ENCODE data around the gene OPTN. TPM values are rescaled to one million over a fixed set of nuclear protein-coding genes. Genes with fewer than 3 reads are reported as not detected.

OPTN gene
- total RNA-seq, 4 donors from 2014 or later, result 295 to 592 (median 527) TPM

DNA sequence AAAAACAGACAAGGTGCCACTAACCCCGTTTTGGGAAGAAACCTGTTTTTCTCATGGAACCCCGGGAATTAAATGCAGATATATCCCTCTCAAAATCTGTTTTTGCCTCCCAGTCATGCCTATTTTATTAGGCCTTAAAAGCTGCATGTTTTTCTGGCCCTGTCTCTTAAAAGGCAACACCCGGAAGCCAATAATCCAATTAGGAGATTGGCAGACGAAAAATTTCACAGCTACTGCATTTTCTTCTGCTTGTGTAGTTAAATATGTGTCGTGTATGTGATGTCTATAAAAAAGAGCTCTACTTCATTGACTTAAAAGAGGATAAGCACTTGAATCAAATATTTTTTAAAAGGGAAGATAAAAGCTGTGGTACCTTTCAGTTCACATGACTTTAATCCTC lies 31.9 kb upstream of the OPTN start:
- no peak for TF ChIP-seq CTCF (IDR thresholded peaks at IDR 0.05 in 4 of 5, conservative IDR thresholded peaks at IDR 0.05 in 1 of 5)
- TF ChIP-seq POLR2A (IDR thresholded peaks at IDR 0.05), result no peak
- no peaks in the 10 kb centered on the region for H3K27me3 ChIP-seq
- in situ Hi-C loops (cut with MboI; ENCODE audit: low sequenced_read_pairs in 4 of 4), result loop anchor here in 1 of 4 donors (25.0 kb wide), 1 partner anchor 806 kb away; no protein-coding TSS in a partner anchor
- H3K36me3 ChIP-seq, result no peaks in the 10 kb centered on the region
- H3K4me1 ChIP-seq, result no peaks in the 10 kb centered on the region
- H3K27ac ChIP-seq, result no peak overlapping the region
- no peak overlapping the region for H3K4me3 ChIP-seq
- H3K9me3 ChIP-seq, result no peaks in the 10 kb centered on the region
- DNase-seq, result no peak
- ATAC-seq, result no peak
- intact Hi-C loops (cut with DNase I; ENCODE audit: low total_unique reads), result no loop called here

DNA sequence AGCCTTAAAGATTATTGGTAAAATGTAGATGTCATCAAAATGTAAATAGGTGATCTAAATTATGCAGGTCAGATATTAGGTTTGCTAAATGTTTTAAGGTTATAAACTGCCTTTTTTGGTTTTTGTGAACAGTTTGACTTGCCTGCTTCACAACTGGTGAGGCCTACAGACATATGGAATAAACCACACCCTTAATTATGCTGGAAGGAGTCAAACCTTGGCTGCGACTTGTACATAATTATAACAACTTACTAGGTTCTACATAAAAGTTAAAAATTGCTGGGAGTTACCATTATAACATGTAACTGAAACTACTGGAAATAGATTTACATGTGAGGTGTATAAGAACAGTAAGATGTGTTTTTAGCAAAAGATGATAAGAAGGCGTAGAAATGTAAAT lies 31.5 kb upstream of the OPTN start:
- H3K27ac ChIP-seq, result no peak overlapping the region
- no peak for DNase-seq
- no peaks in the 10 kb centered on the region for H3K27me3 ChIP-seq
- no peaks in the 10 kb centered on the region for H3K36me3 ChIP-seq
- intact Hi-C loops (cut with DNase I; ENCODE audit: low total_unique reads), result no loop called here
- in situ Hi-C loops (cut with MboI; ENCODE audit: low sequenced_read_pairs in 4 of 4), result loop anchor here in 1 of 4 donors (25.0 kb wide), 1 partner anchor 806 kb away; no protein-coding TSS in a partner anchor
- no peaks in the 10 kb centered on the region for H3K4me1 ChIP-seq
- TF ChIP-seq CTCF (IDR thresholded peaks at IDR 0.05 in 4 of 5, conservative IDR thresholded peaks at IDR 0.05 in 1 of 5), result no peak
- TF ChIP-seq POLR2A (IDR thresholded peaks at IDR 0.05), result no peak
- H3K4me3 ChIP-seq, result no peak overlapping the region
- H3K9me3 ChIP-seq, result no peaks in the 10 kb centered on the region
- no peak for ATAC-seq

DNA sequence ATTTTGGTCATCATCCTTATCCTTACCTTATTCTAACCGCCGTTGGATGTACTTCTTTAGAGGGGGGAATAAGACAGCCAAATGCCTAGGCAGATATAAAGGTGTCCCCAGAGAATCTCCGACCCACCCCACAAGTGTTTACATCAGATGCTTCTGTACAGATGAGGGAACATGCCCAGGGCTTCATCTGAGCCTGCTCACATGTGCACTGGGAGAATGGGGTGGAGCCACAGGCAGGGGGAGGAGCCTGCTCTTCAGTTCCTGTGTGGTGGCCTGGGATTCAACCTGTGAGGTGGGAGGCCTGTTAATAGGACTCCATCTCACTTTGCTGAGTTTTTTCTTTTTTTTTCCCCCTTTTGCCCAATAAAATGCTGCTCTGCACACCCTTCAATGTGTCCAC lies 27.6 kb upstream of the OPTN start:
- in situ Hi-C loops (cut with MboI; ENCODE audit: low sequenced_read_pairs in 4 of 4), result loop anchor here in 1 of 4 donors (10.0 to 25.0 kb wide), 2 partner anchors 358 to 810 kb away; no protein-coding TSS in a partner anchor
- no peaks in the 10 kb centered on the region for H3K4me1 ChIP-seq
- DNase-seq, result no peak
- intact Hi-C loops (cut with DNase I; ENCODE audit: low total_unique reads), result no loop called here
- no peaks in the 10 kb centered on the region for H3K9me3 ChIP-seq
- H3K4me3 ChIP-seq, result no peak overlapping the region
- no peak for TF ChIP-seq POLR2A (IDR thresholded peaks at IDR 0.05)
- TF ChIP-seq CTCF (IDR thresholded peaks at IDR 0.05 in 4 of 5, conservative IDR thresholded peaks at IDR 0.05 in 1 of 5), result no peak
- peaks cover 0 to 4% (median 0%) of the 10 kb centered on the region in 3 donors for H3K27me3 ChIP-seq
- no peak overlapping the region for H3K27ac ChIP-seq
- ATAC-seq, result no peak
- H3K36me3 ChIP-seq, result no peaks in the 10 kb centered on the region

- no peaks in the 10 kb centered on the region for H3K9me3 ChIP-seq
- DNase-seq, result peak in 1 of 2 donors; percentile 33
- H3K36me3 ChIP-seq, result no peaks in the 10 kb centered on the region
- no peak overlapping the region for H3K4me3 ChIP-seq
- ATAC-seq, result peak in 1 of 2 donors; percentile 56
- peaks cover 0 to 4% (median 0%) of the 10 kb centered on the region in 3 donors for H3K27me3 ChIP-seq
- no peak overlapping the region for H3K27ac ChIP-seq
- peak; percentile 50 to 85 (median 66) for TF ChIP-seq CTCF (IDR thresholded peaks at IDR 0.05 in 4 of 5, conservative IDR thresholded peaks at IDR 0.05 in 1 of 5)
- TF ChIP-seq POLR2A (IDR thresholded peaks at IDR 0.05), result no peak
- in situ Hi-C loops (cut with MboI; ENCODE audit: low sequenced_read_pairs in 4 of 4) (loop anchor here in 3 of 4 donors (10.0 to 25.0 kb wide), 5 partner anchors 163 to 863 kb away; no protein-coding TSS in a partner anchor), intact Hi-C loops (cut with DNase I; ENCODE audit: low total_unique reads) (loop anchor here (1.0 to 5.0 kb wide), 2 partner anchors 293 to 357 kb away; no protein-coding TSS in a partner anchor)
- no peaks in the 10 kb centered on the region for H3K4me1 ChIP-seq
These were observed 25.2 kb upstream of the OPTN start for GRCh38 chr10:13074563-13075451.

All from gastrocnemius medialis (tissue), 4 donors.